Testis (tissue), 2 donors: Measurements from ENCODE around the gene PDGFC.

Source experiments
- CTCF ChIP-seq, 3 experiments: fragments of 450-650 bp in 2 of 3; fragments of 200-600 bp in 1 of 3; sonication (generic) in 1 of 3; IDR thresholded peaks; one replicate each; pipeline ENCODE4 v1.5.1; 2016 to 2019; ENCODE audit warnings: antibody characterized with exemption in 3 of 3, mild to moderate bottlenecking in 2 of 3, moderate library complexity in 1 of 3
- POLR2A ChIP-seq: fragments of 450-650 bp; IDR thresholded peaks from one replicate; pipeline ENCODE4 v1.6.1; 2017; ENCODE audit warnings: antibody characterized with exemption, mild to moderate bottlenecking, moderate library complexity

GRCh38 chr4:156888762-156889161 lies 82.8 kb downstream of the PDGFC start:
- no peak for TF ChIP-seq CTCF (IDR thresholded peaks at IDR 0.05)
- no peak for TF ChIP-seq POLR2A
